Limb (tissue), 2 donors: ENCODE measurements around the gene CTDSPL.
"Not testable (repeated sequence)": the region's sequence is repeated elsewhere in the genome, so short reads cannot be mapped to it uniquely, and the experiment has no call there.

Experiments
- DNase-seq, 2 donors: peaks; one replicate each; pipeline ENCODE4 v3.0.0-alpha.2; 2016; ENCODE audit errors: extremely low spot score in 2 of 2

Gene CTDSPL

DNA sequence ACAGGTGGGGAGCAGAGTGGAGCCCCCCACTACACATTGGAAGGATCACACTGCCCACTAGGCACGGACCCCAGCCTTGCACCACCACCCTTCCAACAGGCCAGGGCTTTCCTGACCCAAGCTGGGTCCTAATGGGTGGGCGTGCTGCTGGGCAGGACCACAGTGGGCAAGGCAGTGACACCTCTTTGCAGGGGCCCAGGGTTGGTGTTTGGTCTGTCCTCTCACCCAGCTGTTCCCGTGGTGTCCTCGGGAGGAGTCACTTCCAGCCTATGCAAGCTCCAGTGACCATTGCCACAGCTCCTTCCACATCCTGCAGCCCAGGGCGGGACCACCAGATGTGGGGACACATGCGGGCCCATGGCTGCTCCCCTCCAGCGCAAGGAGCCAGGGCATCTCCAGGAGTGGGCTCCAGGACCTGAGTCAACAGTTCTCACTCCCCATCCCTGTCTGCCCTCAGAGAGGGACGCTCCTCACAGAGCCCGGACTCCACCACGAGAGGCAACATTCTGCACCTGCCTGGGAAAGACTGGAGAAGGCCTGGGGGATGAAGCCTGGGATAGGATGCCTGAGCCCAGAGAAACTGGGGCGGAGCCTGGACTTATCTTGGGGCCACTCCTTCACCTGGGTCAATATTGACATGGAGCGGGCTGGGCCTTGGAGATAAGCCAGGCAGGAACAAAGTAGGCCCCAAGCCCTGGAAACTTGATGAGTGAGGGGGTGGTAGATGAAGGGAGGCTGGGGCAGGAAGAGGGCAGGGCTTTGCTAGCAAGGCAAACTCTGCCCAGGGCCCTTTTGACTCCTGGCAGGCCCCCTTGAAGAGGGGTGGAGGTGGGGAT is 125.0 kb downstream of the CTDSPL start:
- no peak for DNase-seq

DNA sequence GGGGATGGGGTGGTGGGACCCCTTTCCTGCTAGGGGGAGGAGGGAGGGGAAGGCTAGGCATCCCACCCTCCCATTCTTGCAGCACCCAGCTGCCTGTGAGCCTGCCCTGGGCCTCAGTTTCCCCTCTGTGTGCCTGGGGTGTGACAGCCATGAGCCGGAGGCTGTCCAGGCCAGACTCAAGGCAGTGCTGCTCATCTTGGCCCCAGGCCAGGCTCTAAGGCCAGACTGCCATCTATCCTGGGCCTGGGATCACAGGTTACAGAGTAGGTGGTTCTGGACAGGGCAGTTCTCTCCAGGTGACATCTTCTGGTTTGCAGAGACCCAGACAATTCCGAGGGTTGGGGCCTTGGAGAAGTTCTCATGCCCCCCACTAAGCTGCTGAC is 125.6 kb downstream of the CTDSPL start:
- no peak for DNase-seq

DNA sequence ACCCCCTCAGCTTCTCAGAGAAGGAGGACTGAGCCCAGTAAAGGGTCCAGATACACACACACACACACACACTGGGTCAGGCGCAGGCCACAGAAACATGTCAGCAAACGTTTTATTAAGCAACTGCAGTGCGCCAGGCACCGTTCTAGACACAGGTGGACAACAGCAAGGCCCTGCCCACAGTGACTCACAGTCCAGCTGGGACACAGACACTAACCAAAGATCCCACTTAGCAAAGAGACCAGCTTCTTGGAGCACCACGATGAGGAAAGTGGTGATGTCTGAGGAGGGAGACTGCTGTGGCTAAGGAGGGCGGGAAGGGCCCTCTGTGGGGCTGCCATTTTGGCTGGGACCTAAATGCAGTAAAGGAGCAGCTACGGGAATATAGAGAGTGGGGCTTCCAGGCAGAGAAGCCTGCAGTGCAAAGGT is 126.1 kb downstream of the CTDSPL start:
- no peak for DNase-seq

DNA sequence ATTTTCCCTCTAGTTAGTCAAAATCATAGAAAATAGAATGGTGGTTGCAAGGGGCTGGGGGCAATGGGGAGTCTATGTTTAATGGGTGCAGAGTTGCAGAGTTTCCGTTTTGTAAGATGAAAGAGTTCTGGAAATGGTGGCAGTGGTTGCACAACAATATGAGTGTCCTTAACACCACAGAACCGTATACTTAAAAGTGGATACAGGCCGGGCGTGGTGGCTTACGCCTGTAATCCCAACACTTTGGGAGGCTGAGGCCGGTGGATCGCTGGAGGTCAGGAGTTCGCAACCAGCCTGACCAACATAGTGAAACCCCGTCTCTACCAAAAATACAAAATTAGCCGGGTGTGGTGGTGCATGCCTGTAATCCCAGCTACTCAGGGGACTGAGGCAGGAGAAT is 126.7 kb downstream of the CTDSPL start:
- not testable (repeated sequence) for DNase-seq

DNA sequence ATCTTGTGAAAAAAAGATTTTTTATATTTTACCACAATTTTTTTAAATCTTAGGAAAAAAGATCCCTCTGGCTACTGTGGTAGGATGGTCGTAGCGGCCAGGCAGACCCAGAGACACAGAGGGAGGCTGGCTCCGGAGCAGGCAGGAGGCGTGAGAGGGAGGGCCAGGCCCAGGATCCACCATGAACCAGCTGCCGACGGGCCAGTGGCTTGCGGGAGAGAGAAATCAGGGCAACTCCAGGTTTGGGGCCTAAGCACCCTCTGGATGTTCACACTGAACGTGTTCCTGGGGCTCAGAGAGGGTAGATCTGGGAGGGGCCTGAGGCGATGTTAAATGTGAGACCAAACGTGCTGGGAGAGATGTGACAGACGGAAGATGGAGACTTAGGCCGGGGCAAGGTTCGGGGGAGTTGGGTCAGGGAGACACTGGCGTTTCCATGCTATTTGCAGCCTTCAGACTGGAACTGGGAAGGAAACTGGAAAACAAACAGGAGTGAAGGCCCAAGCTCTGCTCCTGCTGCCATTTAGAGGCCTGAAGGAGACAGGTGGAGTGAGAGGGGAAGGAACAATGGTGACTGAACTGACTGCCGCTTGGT is 127.3 kb downstream of the CTDSPL start:
- no peak for DNase-seq

DNA sequence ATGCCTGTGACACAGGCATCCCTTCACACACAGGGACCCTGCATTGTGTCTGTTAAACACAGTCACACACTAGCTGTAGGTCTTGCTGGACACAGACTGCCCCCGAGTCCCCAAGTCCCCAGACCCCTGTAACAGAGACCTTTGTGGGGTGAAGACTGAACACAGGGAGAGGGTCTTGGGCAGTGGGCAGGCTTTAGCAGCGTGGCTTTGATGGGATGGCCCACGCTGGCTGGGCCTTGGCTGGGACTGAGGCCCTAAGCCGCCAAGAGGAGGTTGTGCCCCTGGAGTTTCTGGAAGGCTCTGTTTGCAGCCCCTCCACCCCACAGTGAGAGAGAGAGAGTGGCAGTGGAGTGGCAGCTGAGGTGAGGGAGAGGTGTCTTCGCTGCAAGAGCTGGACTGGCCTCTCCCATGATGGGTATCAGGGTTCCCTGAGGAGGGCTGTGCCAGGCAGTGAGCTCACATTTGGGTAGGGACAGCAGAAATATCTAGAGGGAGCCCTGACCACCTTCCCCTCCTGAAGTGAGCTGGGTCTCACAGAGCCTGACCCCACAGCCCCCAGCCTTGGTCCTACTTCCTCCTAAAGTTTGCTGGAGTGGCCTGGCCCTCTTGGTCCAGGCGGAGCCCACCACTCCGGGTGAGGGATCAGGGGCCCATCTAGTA is 128.3 kb downstream of the CTDSPL start:
- no peak for DNase-seq

DNA sequence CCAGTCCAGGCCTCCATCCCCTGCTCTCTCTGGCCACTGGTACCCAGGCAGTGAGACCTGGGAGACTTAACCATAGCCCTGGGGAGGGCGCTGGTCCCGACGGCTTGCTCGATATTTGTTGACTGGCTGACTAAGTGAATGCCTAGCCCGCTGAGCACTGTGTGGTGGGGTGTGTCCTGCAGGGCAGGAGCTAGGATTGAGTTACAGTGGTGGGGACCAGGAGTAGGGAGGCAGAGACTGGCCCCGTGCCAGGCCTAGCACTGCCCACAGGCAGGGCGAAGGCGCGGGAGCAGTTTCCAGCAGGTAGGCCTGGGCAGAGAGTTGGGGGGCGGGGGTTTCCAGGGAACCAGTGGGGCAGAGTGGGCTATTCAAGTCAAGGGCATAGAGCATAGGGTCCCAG is 128.8 kb downstream of the CTDSPL start, which contains the start of gene VILL:
VILL (plus strand) TSS at position 260 of the 400 bp plus-strand sequence. CDS start 2,887 bp downstream, outside the sequence.
- peak in 1 of 2 donors; percentile 55 for DNase-seq

DNA sequence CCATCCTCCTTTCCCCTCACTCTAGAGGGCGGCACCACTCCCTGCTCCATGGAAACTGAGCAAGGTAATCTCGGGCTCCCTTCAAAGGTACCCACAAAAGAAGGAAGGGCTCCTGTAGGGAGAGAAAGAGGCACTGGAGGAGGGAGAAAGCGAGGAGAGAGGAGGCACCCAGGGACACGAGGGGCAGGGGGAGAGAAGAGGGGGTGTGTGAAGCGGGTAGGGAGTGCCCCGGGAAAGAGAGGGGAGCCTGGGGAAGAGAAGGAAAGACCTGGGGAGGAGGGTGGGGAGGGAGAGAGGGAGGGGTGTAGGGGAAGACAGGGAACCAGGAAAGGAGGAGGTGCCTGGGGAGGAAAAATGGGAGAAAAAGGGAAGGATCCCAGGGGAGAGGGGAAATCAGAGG is 129.4 kb downstream of the CTDSPL start:
- DNase-seq, result no peak

DNA sequence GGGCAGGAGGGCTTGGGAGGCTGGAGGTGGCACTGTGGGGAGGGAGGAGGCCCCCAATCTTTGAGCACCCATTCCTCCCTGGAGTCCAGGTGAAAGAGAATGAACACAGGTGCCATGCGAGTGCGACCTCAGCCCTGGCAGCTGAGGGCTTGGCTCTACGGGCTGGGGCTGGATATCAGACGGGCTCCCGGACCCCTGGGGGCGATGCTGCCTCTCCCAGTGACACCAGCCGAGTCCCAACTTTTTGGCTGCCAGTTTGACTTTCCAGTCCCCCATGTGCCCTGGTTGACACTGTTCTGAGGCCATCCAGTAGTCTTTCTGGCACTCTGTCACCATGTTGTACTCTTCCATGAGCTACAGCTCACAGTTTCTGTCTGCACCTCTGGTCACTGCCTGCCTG is 130.1 kb downstream of the CTDSPL start:
- DNase-seq, result peak in 1 of 2 donors; percentile 29

DNA sequence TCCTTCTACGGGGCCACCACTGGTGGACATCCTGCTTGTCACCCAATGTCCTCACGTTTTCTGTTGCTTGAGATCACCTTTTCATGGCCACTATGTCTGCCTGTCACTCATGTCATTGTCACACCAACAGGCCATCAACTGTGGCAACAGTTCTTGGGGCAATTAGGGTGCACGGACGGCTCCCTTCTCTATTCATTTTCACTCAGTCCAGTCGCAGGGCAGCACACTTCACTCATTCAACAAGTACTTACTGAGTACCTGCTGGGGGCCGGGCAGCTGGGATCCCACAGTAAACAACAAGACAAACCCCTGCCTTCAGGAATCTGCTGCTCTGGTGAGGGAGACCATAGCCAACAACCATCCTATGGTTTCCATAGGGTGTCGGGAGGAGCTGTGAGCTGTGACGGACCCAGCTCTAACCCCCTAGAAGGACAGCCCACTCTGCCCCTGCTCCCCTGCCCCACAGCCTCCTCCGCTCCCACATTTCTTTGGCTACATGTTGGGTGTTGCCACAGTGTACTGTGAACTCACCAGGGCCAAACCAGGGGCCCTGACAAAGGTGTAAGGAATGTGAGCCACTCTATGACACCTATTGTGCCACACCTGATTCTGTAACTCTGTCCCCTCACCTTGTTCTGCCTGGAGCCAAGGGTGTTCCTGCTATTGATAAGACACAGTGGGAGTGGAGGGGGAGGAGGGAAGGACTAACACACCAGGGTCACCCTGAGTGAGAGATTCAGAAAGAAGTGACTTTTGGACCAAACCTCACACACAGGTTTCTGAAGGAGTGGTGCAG is 130.8 kb downstream of the CTDSPL start:
- peak in 1 of 2 donors; percentile 18 for DNase-seq

DNA sequence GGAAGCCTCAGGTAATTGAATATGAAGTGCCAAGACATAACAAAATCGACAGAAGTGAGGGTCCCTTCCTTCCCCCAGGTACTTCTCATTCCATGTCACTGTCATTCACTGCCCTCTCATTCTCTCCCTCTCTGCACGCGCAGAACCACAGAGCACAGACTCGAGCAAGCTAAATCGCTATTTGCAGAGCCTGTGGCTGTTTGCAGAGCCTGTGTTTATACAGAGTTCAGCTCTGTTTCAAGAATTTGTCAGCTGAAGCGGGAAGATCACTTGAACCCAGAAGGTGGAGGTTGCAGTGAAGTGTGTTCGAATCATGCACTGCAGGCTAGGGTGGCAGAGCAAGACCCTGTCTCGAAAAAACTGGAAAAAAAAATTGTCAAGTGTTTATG is 131.4 kb downstream of the CTDSPL start:
- peak in 1 of 2 donors; percentile 13 for DNase-seq

DNA sequence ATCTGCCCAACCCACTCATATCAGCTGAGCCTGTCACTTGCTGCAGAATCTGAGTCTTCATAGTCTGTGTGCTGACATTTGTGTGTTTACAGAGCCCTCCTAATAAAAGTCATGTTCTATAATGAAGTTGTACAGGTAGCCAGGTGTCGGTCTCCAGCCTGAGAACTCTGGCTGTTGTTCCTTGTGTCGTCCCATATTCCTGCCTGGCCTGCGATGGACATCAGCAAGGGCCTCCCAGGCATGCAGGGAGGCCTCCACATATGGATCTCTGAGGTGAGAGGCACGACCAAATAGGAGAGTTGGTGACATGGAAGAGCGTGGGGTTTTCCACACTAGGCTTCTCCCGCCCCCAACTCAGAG is 131.8 kb downstream of the CTDSPL start:
- DNase-seq, result no peak

DNA sequence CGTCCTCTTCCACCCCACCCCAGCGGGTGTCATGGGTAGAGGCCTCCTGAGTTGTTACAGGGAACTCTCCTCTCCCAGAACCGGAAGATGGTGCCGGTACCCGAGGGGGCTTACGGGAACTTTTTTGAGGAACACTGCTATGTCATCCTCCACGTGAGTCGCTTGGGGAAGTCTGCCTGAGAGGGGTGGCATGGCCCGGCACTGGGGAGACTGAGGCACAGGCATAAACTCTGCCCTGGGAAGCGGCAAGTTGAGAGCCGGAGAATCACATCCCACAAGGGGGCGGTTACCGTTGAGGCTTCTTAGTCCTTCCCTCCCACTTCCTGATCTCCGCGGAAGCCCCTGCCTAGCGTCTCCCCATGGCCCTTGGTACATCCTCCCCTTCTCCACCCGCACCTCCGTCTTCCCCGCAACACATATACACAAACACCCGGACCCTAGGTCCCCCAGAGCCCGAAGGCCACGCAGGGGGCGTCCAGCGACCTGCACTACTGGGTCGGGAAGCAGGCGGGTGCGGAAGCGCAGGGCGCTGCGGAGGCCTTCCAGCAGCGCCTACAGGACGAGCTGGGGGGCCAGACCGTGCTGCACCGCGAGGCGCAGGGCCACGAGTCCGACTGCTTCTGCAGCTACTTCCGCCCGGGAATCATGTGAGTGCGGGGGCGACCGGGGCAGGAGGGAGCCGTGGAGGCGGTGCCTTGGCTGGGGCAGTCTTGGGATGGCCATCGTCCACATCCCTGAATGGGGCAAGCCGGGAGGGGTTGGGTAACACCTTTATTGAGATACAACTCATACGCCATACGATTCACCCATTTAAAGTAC is 132.3 kb downstream of the CTDSPL start:
- peak; percentile 61 to 79 for DNase-seq

DNA sequence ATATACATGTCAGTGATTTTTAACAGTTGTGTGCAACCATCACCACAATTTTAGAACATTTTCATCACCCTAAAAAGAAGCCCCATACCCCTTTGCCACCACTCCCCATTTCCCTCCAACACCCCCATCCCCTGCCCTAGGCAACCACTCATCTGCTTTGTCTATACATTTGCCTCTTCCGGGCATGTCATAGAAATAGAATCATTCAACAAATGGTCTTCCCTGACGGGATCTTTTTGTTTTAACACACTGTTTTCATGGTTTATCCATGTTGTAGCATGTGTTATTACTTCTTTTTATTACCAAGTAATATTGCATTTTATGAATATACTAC is 132.9 kb downstream of the CTDSPL start:
- DNase-seq, result no peak

DNA sequence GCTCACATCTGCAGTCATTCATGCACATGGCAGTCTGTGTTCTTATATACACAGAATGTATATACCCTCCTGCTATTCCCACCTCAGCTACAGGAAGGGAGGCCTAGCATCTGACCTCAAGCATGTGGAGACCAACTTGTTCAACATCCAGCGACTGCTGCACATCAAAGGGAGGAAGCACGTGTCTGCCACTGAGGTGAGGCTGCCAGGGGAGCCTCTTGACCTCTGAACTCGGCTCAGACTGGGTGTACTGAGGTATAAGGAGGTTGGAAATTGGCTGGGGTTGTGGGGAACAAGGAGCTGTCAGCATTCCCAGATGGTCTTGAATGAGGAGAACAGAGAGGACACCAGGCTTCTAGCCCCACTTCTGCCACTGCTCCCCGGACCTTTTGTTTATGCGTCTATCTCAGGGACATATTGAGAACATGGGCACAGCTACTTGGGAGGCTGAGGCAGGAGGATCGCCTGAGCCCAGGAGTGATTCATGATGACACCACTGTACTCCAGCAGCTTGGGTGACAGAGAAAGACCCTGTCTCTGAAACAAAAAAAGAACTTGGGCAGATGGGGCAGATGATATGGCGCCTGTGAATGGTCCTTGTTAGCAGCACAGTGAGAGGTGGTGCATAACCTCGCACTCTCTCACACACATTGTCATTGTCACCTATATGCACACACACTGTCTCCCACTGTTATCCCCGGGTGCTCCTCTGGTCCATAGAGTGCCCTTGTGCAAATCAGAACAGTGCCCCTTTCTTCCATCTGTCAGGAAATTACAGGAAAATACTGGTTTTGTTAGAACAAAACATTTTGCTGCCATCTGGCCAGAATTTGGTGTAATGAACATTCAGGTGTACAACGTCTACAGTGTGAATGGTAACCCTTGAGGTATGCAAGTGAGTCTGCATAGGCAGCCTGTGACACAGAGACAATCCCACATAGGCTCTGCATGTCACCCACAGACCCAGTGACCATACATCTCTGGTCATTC is 134.3 kb downstream of the CTDSPL start:
- peak in 1 of 2 donors; percentile 15 for DNase-seq

DNA sequence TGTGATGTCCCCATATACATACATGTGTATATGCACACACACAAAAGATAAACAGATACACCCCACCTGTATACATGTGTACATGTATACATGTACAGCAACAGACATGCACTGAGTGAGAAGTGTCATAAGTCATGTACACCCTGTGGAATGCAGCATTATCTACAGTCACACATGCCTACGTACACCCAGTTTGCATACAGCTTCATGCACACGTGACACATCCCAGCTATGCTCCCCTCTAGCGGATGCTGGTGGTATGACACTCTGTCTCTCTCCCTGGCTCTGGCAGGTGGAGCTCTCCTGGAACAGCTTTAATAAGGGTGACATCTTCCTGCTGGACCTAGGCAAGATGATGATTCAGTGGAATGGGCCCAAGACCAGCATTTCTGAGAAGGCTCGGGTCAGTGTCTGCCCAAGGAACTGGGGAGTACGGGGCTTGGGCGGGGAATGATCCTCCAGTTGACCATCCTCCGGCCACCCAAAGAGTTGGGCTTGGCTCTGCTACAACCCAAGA is 135.2 kb downstream of the CTDSPL start:
- DNase-seq, result peak; percentile 68 to 84

DNA sequence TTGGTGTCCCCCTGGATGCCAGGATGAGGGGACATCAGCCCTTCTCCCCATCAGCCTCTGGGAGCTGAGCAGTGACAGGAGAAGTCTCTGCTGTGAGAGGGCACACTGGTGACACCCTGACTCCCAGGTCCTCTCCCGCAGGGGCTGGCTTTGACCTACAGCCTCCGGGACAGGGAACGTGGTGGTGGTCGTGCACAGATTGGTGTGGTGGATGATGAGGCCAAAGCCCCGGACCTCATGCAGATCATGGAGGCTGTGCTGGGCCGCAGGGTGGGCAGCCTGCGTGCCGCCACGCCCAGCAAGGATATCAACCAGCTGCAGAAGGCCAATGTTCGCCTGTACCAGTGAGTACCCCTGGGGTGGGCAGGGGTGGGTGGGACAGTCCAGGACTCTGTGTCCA is 135.7 kb downstream of the CTDSPL start:
- no peak for DNase-seq

DNA sequence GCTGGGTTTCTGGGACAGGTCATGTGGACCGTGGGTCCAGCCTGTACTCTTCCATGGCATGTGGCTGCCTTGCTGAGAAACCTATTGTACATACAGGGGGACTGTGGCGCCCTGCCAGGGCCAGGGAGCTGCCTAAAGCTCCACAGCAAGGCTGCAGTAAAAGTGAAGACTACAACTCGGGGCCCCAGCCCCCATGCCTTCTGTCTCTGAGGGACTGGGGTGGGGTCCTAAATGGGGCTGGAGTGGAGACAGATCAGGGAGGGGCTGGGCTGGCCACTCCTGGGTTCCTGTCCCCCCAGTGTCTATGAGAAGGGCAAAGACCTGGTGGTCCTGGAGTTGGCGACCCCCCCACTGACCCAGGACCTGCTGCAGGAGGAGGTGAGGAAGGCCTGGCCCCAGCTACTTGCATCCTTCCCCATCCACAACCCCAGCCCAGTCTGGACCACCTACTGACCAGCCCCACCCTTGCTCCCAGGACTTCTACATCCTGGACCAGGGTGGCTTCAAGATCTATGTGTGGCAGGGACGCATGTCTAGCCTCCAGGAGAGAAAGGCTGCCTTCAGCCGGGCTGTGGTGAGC is 136.2 kb downstream of the CTDSPL start:
- no peak for DNase-seq

DNA sequence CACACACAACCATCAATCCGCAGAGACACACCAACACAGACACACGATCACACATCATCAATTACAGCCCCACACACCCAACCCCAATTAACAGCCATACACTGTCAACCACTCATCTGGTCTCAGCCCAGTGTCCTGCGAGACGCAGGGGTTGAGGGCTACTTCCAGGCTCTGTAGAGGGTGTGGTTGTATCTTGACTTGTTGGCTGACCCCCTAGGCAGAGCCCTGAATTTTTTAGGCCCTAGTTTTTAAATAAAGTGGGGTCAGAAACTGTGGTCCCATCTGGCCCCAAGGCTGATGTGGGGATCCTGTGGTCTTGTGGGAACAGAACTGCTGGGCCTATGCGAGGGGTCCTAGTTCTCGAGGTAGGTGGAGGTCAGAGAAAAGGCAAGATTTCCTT is 138.2 kb downstream of the CTDSPL start:
- DNase-seq, result no peak
